HG02852 (cell line): Measurements from ENCODE around the gene CMSS1.

Experiments used
- ATAC-seq: cut with Tn5 transposase; IDR thresholded peaks from one replicate; pipeline ENCODE4 v1.9.1; 2021; ENCODE audit warnings: mild to moderate bottlenecking, moderate library complexity; ENCODE audit not compliant: unreplicated experiment

Gene CMSS1

DNA sequence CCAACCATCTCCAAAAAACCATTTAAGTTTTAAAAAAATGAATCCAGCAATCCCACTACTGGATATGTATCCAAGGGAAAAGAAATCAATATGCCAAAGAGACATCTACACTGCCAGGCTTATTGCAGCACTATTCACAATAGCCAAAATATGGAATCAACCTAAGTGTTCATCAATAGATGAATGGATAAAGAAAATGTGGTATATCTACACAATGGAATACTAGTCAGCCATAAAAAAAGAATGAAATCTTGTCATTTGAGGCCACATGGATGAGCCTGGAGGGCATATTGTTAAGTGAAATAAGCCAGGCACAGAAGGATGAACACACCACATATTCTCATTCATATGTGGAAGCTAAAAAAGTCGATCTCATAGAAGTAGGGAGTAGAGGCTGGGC is 160.6 kb downstream of the CMSS1 start:
- no peak for ATAC-seq

DNA sequence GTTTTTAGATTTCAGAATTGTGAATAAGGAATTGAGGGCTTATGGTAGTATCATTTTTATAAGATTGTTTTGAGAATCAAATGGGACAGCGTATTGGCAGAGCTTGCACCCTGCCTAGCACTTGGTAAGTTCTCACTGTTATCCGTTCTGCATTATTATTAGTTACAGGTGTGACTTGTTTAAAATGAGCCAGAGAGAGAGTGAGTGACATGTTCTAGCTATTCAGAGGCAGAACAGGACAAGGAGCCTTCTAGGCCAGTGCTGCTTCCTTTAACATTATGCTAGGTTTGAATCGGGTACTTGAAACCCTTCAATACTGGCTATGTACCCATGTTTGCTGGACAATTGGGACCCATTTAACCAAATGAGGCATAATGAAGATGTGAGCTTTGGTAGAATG is 162.9 kb downstream of the CMSS1 start:
- no peak for ATAC-seq

DNA sequence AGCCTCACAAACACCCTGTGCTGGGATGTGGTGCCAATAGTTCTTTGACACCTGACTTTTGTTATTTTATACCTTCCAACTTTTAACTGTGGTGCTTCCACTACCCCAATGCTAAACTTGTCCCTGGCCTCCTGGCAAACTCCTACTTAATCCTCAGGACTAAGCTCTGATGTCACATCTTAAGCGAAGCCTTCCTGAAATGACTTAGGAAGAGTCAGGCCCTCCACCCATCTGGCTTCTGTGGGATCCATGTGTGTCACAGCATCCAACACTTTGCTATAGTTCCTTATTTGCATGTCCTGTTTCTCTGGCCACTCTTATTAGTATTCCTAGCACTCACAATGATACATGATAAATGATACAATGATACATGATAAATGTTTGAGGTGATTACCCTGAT is 163.5 kb downstream of the CMSS1 start:
- no peak for ATAC-seq

DNA sequence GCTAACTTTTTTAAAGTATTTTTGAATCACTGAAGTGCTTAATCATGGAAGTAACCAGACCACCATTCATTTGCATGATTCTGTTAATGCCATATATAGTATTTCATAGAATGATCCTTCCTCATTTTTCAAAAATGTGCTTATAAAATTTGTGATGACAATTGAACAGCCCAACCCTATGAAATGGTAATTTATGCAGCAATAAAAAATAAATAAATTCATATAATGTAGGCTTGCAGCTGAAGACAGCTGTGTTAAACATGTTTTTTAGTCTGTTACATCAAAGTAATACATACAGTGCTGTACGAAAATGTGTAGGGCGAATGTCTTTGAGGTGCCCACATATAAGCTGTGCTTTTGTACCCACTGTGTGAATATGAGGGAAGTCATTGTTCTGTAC is 165.0 kb downstream of the CMSS1 start:
- ATAC-seq = no peak

DNA sequence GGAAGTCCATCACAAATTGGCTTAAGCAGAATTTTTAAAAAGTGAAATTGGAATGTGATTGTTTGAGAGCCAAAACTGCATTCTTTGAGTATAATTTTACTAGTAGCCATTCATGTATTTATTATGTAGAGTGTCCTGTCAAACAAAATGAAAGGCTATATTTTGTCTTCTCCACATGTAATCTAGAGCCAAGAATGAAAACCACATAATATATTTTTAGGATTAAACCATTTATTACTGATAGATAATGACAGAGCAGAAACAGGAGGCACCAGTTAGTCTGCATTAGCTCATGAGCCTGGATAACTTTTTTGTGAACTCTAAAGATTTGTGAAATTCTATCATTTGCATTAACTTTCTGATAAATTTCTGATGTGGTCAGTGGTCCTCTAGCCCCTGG is 166.5 kb downstream of the CMSS1 start:
- no peak for ATAC-seq

DNA sequence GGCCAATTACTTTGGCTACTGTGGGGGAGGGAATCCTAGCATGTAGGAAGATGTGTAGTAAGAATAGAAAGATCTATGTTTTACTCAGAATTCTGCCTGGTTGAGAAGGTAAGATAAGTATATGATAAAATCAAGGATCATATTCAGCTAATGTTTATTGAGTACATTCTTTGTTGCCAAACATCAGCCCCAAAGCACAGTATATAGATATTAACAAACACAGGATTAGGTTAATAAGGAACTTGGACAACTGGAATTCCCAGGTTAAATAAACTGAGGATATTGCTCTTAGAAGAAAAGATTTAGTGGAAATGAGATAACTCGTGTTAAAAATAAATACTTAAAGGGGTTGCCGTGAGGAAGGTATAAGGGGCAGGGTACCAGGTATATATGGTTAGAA is 167.0 kb downstream of the CMSS1 start:
- no peak for ATAC-seq

DNA sequence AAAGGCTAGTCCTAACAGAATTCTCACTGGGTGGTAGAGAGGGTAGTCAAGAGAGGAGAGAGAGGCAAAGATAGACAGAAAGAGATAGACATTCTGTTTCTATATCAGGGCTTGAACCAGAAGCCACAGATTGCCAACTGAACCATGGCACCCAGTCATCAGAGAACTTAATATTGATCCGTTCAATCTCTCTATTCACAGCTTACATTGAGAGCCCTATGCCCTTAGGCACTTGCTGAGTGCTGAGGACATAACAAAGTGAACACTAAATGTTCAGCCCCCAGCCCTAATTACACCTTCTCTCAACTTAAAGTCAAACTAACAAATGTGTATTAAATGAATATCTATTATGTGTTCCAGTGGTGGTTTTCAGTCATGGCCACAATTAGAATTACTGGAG is 172.5 kb downstream of the CMSS1 start:
- ATAC-seq = no peak

DNA sequence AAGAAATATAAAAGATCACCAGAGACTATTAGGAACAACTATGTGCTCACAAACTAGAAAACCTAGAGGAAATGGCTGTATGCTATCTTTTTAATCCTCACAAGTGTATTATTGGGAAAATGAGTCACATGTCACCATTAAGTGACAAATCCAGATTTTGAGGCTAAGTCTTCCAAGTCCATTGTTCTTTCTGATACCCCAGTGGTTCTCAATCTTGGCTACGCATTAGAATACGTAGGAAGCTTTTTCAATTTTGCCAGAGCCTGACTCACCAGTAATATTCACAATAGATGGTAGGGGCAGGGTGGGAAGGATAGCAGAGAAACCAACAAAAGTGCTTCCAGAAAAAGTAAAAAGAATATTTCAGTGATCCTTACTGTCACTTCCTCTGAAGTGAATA is 179.6 kb downstream of the CMSS1 start:
- no peak for ATAC-seq

DNA sequence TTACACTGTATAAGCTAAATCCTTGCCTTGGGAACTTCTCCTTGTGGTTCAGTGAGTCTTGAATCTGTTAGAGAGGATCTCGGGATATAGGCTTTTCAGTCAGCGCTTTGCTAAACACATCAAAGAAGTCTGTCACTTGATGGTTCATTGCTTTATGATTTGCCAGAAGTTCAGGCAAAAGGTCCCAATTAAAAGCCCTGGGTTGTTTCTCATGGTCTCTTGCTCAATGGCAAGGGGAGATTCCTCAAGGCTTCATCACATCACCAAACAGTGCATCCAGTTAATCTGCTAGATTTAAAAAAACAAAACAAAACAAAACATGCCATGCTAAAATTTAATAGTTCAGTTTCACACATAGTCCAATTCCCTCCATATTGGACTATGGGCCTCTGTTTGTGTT is 181.9 kb downstream of the CMSS1 start:
- ATAC-seq = no peak

DNA sequence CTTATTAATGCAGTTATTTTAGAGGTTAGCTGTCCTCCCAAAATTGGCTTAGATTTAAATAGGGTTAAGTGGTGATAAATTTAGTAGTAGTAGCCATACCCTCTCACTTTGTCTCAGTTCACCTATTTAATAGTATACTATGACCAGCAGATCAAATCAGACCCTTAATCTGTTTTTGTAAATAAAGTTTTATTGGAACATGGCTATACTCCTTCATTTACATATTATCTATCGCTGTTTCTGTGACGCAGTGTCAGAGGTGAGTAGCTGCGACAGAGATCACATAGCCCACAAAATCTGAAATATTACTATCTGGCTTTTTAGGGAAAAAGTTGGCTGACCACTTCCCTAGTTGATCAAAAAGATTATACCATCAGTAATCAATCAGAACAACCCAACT is 183.4 kb downstream of the CMSS1 start:
- no peak for ATAC-seq

DNA sequence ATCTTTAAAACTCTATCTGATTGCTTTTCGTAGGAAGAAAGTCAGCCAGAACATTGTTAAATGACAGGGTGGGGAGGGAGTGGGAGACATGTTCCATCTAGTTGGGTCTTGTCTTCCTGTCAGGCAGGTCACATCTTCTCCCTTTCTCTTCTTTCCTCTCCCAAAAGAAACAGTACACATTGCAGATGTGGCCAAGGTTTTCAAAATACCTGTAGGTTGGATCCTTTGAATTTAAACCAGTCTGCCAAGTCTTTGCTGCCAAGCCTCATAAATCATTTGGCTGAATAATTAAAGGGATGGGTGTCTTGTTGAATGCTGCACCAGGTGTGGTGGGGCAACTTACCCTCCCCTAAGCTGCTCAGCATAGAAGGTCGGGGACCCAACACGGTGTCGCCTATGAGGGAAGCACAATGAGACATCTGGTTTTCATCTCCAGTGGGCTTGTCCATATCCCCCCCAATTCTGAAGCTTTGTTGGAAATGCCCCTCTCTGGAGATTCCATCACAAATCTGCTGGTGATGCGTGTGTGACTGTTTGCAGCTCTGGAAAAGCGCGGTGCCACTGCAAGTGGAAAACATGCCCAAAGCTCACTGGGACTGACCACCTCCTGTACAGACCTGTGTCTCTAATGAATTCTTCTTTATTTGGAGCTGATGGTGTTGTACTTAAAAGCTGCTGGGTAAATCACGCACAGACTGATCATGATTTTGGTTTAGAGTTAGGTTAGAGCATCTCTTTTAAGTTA is 184.0 kb downstream of the CMSS1 start:
- ATAC-seq = no peak

DNA sequence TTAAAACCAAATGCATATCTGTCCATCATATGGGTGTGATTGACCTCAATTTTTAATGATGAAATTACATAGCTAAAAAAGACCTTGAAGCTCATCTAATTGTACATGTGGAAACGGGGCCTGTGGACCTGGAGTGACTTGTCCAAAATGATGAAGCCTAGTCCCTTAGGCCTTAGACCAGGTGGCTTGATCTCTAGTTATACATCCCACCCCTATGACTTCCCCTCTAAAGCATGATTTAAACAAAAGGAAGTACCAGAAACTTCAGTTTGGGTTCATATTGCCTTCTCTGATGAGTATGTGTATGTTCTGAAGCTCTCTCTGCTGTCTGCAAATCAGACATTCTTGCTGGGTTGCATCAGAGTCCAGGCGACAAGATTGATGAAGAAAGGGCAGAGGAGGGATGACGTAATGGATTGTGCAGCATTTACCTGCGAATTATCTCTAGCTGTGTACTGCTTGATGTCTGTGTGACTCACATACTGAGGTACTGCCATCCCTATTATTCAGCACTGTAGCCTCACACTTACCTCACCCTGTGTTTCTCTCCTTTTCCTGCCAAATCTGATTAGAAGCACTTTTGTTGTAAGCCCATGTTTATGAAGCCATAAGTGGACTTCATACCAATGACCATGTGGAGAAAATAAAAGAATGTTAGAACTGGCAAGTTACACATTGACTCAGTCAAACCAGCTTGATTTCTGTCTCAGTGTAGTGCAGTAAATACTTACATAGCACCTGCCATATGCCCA is 185.1 kb downstream of the CMSS1 start:
- no peak for ATAC-seq

DNA sequence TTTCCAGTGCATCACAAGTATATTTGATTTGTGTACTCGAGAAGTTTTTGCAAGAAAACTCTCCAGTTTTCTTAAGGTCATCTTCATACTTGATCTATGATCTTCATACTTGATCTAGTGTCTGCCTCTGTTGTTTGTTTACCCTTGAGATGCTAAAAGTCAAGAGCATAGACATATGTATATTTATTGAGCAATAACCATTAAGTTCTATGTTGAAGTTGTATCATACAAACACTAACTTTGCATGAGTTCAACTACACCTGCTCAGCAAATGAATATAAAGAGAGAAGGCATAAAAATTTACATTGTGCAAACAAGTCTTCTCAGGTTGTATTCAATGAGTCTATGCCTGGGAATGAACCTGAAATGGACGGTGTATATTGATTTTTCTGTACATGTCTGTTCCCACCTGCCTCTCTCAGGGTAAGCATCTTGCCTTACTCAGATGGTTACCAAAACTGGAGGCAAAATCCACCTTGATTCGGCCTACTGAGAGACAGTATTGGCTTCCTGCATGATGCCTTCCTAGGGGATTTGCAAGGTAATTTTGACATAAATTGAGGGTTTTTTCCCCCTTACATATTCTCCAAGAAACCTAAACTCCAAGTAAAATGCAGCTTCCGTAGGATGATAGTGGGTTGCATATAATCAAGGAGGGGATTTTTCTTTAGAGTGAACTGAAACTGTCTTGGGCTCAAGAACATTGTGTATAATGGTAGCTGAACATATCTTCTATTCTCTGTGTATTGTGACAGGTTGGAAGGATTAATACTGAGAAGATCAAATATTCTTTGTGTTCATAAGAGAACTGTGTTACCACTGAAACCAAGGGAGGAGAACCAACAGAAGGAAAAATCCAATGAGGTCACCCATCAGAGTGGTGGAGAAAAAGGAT is 186.2 kb downstream of the CMSS1 start:
- peak; percentile 55 for ATAC-seq

DNA sequence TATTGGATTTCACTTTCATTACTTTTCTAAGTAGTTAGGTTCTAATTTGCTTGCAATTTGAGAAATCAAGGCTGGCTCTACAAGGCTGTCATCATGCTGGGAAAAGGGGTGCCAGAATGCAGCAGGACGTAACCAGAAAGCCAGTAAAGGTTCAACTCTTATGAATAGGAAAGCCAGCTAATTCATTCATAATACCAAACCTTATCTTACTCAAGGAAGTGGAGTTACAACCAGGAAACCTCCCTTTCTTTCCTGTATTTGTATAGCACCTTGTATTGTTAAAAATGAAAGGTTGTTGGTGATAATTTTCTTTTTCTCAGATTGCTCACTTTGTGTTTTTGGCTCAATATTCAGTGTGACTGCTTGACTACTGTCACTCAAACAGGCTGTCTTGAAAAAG is 187.3 kb downstream of the CMSS1 start:
- no peak for ATAC-seq

DNA sequence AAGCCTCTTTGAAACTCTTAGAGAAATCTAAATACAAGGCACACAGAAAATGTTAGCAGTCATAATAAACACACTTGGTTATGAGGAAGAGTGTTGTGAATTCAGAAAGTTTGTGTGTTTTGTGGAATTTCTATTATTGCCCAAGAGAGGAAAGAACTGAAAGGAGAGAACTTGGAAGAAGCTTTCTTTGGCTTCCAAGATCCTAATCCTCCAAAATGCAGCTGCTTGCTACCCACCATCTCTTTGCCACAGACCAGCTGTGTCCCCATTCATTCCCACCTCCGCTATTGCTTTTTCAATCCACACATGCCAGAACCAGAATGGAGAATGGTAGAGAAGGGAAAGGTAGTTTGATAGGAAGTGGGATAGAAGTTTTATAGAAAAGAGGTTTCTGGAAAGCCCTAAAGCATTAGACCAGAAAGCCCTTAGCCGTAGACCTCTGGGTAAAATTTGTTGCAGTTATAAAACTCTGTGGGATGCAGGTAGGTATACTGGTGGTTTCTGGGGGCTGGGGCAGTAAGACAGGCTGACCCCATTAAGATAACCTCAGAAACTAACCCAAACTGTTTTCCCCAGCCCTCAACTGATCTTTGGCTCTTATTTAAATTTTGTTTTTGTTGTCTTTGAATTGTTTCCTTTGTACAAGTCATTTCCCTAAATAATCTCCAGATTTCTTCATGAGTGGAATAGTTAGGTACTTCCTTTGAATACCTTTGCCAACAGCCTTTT is 188.2 kb downstream of the CMSS1 start:
- ATAC-seq = no peak

DNA sequence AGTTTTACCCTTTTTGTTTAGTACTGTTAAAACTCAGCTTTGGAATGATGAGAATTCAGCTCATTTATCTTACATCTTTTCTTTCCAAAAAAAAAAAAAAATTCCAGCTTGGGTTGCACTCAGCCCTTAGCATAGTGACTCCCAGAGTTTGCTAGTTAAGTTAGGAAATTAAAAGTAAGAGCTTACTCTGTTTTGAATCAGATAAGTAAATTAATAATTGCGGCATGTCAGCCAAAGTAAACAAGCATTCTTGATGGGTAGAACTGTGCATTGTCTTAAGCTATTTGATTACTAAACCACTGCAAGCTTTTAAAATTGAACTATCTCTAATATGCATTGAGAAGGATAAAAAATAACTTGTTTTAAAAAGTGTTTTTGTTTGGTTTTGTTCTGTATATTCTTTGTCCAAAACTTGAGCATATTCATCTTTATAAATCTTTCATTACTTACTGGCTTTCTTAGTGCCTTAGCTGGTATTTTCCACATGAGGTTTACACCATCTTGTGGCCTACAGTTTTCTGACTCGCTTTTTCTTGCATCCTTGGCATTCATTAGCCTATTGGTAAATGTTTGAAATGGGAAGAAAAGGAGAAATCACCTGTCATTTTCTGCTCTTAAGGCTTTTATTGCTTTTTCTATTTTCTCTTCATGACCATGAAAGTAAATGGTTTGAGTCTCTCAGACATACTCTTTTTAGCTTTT is 189.1 kb downstream of the CMSS1 start:
- no peak for ATAC-seq

DNA sequence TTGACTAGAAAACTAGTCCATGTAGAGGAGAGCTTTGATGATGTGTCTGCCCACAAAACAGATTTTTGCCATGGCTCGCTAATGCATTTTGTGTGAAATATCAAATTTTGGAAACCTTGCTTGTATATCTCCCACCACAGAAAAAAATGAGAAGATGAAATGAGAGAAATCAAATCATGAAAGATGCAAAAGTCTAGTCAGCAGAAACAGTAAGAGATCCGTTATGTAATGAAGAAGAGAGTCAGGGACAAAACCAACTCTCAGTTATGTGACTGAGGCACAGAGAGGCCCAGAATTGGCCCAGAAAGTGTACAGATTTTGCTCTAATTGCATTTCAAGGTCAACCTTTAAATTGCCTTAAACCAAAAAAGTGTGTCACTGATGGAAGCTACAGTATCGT is 189.7 kb downstream of the CMSS1 start:
- ATAC-seq = no peak

DNA sequence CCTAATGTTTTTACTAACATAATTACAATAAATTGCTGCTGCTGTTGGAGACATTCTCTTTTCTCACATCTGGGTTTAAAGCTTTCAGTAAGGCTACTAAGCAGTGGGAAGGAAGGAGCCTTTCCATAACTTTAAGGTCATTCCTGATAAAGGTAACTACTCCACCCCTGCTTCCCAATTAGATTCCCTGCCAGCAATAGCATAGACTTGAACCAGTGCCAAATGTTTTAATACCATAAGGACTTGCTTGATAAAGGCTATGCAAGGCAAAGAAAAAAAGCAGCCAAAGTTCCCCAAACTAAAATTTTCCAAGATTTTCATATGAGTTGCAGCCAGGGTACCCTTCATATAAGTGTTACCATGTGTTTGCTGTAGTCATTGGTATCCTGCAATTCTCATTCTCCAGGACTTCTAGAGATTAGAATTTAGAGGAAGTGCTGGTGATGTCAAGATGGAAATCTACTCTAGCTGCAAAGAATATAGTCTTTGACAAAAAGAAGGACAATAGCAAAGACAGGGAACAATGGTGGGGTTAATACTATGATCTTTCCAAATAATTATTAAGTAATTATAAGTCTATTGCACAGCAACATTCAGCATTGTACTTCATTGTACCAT is 190.5 kb downstream of the CMSS1 start:
- ATAC-seq = no peak

DNA sequence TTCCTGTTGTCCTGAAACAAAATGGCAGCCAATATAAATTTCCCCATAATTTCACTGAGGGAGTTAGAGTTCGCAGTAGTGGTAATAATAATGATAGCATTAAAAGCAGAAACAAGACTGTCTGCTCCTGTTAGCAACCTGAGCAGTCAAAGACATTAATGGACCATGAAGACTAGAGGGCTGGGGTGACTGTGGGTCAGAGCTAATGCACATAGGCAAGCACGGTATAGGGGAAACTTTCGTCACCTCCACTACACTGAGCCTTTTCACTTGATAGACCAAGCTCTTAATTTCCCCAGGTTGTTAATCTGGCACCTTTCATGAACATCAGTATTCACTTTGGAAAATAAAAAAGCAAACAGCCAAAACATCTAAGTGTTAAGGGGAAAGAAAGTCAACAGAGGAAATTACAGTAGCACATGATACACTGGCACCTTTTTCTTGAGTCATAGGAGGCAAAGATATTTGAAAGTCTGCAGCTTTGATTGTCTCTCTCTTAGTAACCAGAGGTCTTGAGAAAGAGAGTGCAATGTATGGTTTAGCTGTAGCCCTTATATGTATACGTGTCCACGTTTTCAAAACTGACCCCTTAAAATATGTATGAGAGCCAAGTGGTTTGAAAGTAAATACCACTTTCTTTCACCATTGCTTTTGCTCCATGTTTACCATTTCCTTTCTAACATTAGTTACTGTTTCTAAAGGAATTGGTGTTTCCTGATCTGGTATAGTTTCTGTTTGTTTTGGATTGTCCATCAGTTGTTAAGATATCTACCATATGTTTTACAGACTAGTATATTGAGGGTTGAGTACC is 191.8 kb downstream of the CMSS1 start:
- ATAC-seq = no peak
